ENCODE data around the gene UPK1B.

Gene UPK1B

DNA sequence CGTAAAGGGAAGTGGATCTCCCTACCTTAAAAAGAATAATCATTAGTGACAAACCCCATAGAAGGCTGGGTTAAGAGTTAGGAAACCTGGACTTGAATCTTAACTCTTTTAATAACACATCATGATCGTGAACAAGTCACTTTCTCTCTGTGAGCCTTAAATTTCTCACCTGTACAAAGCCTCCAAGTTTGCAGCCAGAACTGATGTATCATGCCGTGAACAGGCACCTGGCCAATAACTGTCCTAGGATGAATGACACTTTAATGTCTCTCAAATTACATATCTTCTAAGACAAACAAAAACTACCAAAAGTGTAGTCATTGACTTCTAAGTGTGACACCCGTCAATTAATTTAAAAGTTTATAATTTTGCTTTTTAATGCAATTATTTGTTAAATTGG lies 3.9 kb downstream of the UPK1B start:
- DNase-seq, result no peak

DNA sequence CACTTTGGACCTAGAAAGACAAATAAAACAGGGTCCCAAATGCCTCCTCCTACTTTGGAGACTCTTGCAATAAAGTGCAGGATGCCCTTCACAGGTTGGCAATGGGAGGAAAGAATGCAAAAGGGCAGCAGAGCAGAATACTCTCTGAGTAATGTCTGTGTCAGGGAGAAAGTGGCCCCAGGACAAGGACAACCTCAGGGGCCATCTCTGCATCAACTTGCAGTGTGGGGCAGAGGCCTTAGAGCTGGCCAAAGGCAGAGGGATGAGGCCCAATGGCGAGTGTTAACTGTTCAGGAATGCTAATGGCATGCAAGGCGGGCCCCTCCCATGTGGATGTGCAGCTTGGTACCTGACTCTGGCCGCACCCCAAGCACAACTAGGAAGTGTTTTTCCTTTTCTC lies 8.4 kb downstream of the UPK1B start:
- no peak for DNase-seq

DNA sequence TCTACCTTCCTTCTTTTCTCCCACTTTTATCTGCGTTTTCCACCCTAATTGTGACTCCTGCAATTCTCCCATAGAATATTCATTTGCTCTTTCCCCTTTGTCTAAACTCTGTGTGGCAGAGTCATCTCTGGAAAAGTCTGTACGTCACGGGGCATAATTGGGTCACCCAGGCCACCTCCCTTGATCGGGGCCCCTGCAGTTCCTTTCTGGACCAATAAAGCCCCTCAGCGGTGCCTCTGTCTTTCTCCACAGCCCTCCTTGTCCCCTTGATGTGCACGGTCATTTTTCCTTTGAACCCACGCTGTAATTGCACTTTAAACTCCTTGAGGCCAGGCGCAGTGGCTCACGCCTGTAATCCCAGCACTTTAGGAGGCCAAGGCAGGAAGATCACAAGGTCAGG lies 10.7 kb downstream of the UPK1B start:
- DNase-seq, result no peak

DNA sequence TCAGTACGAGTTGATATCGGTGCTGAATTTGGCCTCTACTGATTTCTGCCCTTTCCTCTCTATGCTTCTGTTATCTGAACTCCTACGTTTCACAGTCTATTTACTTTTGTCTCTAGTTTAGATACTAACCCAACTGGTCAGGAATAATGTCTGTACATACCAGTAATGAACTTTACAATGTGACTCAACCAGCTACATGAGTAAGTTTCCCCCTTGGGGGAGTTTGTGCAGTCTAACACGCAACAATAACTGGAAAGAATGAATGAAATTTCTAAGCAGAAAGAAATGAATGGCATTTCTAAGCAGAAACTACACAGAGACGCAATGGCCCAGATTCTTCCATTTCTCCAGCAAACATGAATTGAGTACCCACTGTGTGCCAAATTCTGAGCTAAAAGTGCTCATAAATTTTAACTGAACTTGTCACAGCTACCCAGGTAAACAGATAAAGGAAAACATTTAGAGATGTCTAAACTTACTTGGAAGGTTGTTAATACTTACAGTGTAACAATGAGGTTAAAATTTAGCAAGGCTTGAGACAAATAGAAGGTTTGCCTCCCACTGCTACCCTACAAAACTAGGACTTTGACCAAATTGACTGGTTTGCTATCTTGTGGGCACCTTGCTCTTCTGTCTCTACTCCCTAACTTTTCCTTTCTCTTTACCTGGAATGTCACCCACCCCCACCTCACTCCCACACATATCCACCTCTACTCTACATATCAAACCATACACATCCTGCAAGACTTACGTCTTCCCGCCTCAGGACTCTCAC lies 11.6 kb downstream of the UPK1B start:
- DNase-seq, result no peak

DNA sequence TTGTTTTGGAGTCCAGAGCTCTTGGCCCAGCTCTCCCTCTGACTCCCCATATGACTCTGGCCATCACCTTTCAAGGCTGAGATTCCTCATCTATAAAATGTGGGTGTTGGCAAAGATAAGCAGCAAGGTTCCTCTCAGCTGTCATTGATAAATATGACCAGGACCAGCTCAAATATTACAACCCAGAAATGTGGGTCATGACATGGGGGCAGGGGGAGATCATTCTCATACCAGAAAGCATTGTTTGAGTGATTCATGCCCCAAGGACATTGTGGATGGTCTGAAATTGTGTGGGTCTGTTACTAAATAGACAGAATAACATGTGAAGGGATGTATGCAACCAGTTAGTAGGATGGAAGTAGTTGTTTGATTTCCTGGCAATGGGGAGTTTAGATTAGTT lies 13.9 kb downstream of the UPK1B start:
- no peak for DNase-seq

DNA sequence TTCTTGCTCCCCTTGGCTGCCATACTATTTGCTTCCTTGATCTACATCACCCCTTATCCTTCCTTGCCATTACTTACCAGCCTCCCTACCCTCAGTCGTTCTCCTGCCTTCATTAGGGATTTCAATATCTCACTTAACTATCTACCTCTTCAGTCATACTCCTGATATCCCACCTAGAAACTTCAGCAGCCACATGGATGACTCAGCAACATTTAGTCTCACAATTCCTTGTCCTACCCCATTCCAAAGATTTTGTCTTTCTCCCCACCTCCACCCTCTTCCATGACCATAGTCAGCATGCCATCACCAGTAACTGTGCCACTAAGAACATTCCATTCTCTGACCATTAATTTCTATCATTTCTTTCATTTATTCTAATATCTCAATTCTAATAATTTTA lies 18.4 kb downstream of the UPK1B start:
- no peak for DNase-seq

DNA sequence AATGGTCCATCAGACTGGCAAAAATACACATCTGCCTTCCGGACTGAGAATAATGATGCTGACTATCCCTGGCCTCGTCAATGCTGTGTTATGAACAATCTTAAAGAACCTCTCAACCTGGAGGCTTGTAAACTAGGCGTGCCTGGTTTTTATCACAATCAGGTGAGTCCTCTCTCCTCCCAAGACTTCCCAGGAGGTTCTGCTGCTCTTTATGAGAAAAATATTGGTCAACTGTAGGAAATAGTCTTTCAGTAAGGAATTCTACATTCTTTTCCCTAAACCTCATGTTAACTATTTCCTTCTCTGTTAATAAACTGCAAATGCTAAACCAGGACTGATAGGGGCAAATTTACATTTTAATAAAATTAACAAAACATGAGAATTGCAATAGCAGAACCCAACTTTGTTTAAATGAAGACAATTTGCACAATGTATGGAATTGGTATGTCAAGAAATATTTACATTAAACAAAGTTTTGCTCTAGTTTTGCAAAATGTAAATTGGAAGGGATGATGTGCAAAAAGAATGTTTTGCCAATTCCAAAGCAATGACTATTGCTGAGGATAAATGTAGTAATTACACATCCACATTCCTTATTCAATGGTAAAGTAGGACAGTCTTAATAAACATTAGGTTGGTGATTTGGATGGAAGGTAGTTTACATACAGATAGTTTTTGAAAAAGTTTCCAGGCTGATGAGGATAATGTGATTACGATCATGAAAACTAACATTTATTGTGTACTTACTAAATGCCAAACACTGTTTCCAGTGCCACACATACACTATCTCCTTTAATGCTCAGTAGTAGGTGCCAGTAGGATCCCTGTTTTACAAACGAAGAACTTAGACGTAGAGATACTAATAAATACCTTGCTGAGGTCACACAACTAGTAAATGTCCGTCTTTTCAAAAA lies 21.1 kb downstream of the UPK1B start:
- no peak for DNase-seq

DNA sequence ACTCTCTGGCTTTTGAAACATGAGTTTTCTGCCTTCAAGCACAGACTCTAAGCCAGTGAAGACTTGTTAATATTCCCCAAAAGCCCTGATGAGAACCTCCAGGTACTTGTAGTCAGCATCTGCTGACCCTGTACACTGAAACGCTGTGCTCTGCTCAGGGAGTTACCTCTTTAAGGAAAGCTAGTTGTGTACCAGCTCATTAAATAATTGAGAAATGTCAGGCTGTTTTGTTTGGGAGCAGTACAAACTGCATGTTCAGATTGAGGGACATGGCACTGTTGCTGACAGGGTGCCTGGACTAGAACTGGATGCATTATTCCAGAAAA lies 21.7 kb downstream of the UPK1B start:
- DNase-seq, result no peak

DNA sequence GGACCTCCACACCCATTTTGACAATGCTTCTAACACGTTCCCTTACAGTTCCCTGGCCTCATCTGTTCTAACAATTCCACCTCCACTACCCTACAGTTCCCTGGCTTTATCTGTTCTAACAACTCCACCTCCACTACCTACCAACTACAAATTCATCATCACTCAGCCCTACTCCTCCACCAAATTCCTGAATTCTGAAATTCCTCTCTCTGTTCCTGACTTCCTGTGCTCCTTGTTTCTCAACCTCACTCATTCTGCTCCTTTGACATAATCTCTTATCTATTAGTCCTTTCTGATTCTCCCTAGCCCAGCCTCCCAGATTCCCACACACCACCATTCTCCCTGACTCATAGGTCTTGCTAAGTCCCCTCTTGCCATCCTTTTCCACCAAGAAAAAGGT lies 22.5 kb downstream of the UPK1B start:
- DNase-seq, result no peak

DNA sequence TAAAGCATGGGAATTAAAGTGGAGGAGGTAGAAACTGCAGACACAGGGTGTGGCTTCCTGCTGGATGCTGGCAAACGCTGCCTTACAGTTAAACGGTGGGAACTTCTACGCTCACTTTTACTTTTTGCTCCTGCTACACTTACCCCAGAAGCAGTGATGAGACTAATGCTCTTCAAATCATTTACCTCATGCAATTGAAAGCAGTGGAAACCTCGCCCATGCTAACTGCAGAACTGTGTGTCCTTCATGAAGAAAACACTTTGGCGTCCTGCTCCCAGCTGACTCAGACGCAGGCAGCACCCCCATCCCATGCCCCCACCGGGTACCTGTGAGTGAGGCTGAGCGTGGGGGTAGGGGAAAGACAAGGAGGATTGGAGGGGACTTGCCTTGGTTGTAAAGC lies 31.8 kb downstream of the UPK1B start:
- DNase-seq, result no peak

DNA sequence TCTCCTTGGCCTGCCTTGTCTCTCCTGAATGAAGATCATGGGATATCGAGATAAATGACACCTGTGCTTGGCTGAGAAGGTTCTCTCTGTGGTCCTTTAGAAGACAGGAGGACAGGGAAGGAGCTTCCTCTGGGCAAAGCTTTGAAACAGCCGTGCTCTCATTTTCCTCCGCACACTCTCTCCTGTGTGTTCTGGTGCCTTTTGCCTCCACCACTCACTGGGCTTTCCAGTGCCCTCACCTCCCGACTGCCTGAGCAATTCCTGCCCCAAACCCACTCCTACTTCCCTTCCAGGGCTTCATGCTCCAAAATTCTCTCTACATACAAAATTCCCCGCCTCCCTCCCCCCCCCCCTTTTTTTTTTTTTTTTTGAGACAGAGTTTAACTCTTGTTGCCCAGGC lies 32.3 kb downstream of the UPK1B start:
- no peak for DNase-seq

DNA sequence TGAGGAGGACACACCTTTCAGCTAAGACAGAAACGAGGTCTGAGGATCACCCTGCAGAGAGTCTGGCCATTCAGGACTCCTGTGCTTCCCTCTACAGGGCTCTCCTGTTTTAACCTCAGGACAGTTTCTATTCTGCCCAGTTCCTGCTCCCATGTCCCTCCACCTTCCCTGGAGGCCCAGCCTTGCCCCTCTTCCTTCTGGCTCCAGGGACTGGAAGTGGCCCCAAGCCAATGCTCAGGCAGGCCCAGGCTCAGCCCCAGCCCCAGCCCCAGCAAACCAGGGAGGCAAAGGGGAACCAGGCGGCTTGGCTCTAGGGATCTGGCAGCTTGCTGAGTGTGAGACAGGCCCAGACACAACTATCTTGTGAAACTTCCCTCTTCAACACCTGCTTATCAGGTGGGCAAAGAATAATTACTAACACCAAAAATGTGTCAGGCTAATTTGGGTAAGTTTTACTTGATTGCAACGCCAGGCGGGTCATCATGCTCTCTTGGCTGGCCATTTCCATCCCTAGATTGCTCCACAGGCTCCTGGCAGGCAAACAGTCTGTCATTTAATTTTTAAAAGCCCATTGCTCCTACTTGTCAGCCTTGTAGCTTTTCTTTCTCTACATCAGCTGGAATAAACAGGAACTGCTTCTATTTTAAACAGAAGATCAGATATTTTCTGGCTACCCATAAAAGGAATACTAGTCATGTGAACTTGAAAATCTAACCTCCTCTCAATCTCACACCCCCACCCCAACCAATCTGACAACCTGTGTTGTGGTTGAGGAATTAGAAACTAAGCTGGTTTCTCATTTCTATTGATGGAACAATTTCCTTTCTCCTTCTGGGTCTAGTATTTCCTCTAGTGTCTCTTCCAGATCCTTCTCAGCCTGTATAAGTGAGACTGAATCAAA lies 33.5 kb downstream of the UPK1B start:
- DNase-seq, result no peak

DNA sequence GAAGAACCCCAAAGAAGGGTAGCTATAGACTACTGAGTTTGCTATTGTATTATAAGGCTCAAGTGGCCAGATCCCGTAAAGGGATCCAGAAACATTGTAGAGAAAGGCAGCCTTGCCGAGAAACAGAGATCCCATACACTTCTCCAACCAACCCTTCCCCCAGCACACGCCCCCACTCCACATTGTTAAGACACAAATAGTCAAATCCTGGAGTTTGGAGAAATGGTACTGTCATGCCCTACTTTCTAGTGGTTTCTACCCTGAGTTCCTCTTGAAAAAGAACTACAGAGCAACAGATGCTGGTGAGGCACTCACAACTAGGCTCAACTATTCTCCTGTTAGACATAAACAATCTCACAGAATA lies 34.1 kb downstream of the UPK1B start:
- DNase-seq, result no peak

DNA sequence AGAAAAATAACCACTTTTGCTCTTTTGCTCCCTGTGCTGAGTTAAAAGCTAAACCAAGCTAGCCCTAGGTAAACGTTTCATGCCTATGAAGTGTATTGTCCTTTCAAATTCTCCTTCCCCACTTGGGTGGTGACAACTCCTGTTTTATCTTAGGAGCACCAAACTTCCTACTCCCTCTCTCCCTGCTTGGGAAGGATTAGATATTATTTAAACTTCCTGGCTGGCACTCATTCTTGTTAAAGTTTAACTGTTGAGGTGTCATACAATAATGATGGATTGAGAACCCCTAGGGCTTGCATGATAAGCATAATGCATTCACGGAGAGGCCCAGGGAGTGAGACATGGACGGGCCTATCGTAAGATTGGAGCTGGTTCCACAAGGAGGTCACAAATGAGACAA lies 37.8 kb downstream of the UPK1B start:
- no peak for DNase-seq

DNA sequence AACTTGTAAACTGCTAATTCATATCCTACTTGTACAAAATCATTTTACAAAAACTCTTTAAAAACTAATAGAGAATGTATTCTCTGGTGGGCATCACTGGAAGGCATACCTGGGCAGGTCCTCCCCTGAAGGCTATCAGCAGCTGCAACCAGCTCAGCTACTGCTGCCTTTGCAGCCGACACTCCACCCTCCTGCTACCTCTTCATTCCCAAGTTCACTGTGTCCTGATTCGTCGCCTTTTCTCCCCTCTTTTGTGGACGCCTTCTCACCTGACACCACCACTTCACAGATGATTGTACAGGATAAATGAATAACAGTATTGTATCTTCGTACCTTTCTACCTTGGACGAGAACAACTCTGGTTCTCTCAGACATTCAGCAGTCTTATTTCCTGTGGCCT lies 38.4 kb downstream of the UPK1B start:
- DNase-seq, result no peak

DNA sequence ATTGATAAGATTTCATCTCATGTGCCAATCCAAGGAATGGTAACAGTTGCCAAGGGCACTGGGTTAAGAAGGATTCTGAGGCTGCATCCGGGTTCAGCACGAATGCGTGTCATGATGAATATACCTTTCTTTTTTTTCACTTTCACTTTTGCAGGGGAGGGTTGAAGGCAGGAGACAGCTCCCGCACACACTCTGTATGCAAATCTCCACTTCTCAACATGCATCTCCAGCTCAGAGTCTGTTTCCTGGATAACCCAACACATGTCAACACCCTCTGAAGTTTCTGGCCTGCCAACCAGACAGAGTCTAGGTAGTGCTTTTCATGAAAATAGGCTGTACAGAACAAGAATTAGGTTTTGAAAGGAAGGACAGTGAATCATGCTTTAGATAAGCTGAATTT lies 45.7 kb downstream of the UPK1B start:
- no peak for DNase-seq

DNA sequence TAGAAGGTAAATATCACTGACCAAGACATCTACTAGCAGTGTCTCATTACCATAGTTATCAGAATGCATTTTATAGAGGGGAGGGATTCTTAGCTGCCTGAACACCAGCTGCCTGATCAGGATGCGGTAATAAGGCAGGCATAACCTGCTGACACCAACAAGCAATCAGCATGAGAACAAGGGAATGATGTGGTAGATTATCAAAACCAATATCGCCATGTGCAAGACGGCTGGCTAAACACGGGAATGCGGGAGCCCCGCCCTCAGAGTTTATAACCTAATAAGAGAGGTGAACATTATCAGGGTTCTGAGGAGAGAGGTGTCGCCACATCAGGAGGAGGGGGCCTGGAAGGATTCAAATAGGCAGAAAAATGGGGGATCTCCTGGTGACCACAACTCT lies 46.8 kb downstream of the UPK1B start:
- no peak for DNase-seq

DNA sequence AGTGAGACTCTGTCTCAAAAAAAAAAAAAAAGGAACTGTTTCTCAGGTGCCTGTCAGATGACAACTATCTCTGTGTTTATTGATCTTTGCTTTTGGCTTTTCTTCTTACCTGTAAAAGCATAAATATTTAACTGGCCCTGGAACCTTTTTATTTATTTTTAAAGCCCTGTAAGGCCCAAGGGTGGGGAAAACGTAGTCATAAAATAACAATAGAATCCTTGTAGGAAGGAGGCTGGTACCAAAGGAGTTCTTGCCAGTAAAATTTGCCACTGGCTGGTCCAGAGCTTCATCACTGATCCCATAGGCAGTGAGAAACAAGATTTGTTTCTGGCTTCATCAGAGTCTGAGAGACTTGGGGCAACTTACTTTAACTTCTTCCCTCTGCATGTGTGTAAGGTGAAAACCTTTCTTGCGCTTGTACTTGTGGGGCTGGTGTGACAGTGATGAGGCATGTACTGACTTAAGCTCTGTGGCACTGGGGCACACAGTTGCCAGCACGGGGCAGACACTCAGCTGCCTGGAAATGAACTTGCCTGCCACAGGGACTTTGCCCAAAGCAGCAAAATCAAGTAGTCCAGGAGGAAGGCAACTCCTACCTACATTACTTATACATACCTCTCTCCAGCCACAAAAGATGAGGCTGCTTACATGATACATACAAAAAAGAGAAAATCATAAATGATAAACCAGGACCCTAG lies 47.7 kb downstream of the UPK1B start:
- no peak for DNase-seq

DNA sequence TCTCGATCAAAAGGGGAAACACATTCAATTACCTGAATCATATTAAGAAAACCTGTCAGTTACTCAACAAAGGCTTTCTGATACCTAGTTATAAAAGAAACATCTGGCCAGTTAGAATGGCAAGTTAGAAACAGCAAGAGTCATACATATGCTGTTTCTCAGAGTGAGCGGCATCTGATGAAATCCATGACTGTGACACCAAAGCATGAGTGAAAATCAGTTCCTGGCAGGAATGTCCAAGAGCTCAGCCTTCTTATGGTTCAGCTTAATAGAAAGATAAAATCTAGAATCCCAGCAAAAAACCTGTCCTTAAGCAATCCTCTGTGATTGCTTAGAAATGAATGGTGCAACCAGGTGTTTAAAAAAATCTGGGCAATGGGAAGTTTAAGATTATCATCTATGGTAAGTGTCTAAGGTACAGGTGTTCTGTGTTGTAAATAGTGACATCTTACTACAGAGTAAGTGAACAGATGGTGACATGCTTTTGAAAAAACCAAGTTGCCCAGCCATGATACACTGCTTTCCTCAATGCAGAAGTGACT lies 48.5 kb downstream of the UPK1B start:
- no peak for DNase-seq

DNA sequence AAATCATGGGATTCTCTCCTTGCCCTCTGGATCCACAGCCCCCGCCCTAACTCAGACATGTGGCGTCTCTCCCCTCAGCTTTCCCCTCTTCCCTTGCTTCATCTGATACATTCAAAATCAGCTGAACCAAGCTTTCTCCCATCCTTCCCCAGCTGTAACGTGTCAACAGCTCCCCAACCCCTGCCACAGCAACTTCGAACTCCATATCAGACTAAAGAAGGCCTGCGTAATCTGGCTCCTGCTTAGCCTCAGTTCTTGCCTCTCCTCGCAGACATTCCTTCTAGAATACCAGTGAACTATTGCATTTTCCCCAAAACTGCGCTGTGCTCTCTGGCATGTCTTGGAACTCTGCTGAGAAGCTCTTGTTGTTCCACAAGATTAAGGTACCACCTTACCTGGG lies 49.0 kb downstream of the UPK1B start:
- DNase-seq, result no peak

DNA sequence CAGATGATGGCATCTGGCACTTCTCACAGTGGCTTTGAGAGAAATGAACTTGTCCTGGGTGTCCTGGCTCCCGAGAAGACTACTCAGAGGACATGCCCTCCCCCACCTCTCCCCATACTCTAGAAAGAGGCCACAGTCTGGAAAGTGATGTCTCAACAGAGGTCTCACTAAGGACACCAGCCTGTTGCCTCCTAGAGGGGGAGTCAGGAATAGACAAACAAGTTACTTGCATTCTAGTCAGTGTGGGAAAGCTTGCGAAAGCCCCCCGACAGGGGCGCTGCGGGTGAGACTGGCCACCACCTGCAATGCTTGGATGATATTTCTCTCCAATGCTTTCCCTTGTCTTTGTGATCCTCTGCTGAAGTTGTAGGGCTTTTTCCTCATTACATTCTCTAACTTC lies 50.1 kb downstream of the UPK1B start:
- no peak for DNase-seq

DNA sequence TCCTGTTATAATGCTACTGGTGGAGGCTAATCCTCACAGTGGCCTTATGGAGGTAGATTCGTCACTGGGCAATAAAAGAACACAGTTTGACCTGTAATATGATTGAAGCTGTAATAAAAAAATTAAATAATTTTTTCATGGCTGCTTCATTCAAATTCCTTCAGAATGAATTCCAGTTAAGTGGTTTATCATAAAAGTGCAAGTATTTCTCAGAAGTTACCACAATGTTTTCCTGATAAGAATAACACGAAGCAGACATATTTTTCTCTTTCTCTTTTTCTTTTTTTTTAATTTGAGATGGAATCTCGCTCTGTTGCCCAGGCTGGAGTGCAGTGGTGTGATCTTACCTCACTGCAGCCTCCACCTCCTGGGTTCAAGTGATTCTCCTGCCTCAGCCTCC lies 51.7 kb downstream of the UPK1B start:
- DNase-seq, result no peak

All from hippocampal formation (tissue), 2 donors.